ENCODE data around the gene COL15A1.

The COL15A1 gene

DNA sequence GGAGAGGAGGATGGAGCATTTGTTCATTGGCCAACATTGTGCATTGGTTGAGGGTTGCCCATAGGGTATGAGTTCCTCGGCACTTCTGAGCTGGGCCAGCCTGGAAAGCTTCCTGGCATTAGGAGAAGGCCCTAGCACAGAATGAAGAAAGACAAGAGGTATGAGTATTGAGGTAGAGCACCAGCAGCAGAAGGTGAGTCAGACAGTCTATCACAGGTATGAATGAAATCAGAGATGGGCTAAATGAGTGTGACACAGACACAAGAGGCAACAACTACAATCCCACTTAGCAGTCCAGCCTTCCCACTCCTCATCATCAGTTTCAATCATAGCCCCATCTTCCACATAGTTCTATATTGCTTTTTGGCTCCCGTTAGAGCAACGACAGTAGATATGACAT, 135.8 kb downstream of the COL15A1 start:
- no peak for DNase-seq (ENCODE audit: low read depth)
- H3K4me3 ChIP-seq (ENCODE audit: low read depth, low read length): no peak overlapping the region
- no peak for TF ChIP-seq CTCF (IDR thresholded peaks at IDR 0.05; ENCODE audit: low read depth, low read length, missing control alignments)
- in situ Hi-C loops (cut with HindIII; ENCODE audit: low sequenced_read_pairs): no loop called here

- DNase-seq (ENCODE audit: low read depth): no peak
- no peak for TF ChIP-seq CTCF (IDR thresholded peaks at IDR 0.05; ENCODE audit: low read depth, low read length, missing control alignments)
- in situ Hi-C loops (cut with HindIII; ENCODE audit: low sequenced_read_pairs): loop anchor here (5.0 kb wide), 1 partner anchor 46 kb away; no protein-coding TSS in a partner anchor
- H3K4me3 ChIP-seq (ENCODE audit: low read depth, low read length): no peak overlapping the region
Observed at GRCh38 chr9:99083051-99083450, 139.3 kb downstream of the COL15A1 start.

DNA sequence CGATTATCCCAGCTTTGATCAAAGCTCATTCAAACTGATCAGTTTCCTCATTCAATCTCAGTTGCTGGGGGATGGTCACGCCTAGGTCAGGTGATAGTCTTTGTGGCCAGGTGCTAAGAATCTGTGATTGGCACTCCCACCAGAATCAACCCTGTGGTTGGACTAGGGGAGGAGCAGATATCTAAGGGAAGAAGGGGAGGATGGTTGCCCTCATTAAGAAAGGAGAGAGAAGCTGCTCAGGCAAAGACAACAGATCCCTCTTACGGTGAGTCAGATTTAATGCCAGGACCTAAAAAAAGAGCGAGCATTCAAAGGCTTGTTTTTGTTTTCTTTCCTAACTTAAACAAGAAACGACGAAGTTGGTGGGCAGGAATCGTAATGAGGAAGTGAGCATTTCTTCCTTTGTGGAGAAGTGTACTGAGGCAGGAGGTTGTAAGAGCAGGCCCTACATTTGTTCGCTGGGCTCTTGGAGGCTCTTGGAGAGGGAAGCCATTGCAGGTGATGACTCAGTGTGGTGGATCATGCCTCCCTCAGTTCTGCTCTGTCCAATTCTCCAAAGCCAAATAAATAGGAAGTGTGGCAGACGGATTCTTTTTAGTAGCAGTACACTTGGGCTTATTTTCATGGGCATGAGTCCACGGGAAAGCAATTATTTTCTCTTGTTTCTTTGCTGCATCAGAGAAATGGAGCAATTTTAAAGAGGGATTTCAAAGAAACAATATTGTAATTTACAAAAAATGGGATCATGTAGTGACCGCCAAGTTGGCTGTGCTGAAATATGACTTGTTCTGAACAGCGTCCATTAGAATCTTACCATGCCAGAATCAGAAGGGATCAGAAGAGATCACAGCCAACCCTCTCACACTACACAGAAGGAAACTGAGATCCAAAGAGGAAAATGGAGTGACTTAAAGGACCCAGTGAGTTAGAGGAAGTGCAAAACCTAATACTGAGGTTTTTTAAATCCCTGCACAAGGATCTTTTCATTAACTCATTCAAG, 142.5 kb downstream of the COL15A1 start:
- DNase-seq (ENCODE audit: low read depth): peak; percentile 54
- in situ Hi-C loops (cut with HindIII; ENCODE audit: low sequenced_read_pairs): no loop called here
- no peak for TF ChIP-seq CTCF (IDR thresholded peaks at IDR 0.05; ENCODE audit: low read depth, low read length, missing control alignments)
- H3K4me3 ChIP-seq (ENCODE audit: low read depth, low read length): no peak overlapping the region

DNA sequence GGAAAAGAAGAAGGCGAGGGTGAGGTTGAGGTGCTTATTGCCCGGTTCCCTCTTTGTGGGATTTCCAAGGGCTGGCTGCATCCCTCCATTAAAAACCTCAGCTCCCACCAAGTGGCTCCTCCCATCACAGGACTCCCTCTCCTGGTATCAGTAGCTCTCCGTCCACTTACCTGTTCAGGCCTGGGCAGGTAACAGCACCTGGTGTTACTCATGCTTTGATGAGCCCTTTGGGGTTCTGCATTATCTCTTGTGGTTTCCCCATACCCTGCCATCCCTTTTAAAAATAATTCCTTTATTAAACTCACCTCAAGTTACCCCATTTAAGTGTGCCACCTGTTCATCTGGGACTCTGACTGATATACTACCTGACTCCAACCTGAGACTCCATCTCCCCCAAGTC, 143.8 kb downstream of the COL15A1 start:
- no peak overlapping the region for H3K4me3 ChIP-seq (ENCODE audit: low read depth, low read length)
- DNase-seq (ENCODE audit: low read depth): no peak
- in situ Hi-C loops (cut with HindIII; ENCODE audit: low sequenced_read_pairs): no loop called here
- no peak for TF ChIP-seq CTCF (IDR thresholded peaks at IDR 0.05; ENCODE audit: low read depth, low read length, missing control alignments)

- DNase-seq (ENCODE audit: low read depth): no peak
- no peak overlapping the region for H3K4me3 ChIP-seq (ENCODE audit: low read depth, low read length)
- TF ChIP-seq CTCF (IDR thresholded peaks at IDR 0.05; ENCODE audit: low read depth, low read length, missing control alignments): no peak
- in situ Hi-C loops (cut with HindIII; ENCODE audit: low sequenced_read_pairs): no loop called here
Observed at GRCh38 chr9:99090336-99091130, 146.8 kb downstream of the COL15A1 start.

DNA sequence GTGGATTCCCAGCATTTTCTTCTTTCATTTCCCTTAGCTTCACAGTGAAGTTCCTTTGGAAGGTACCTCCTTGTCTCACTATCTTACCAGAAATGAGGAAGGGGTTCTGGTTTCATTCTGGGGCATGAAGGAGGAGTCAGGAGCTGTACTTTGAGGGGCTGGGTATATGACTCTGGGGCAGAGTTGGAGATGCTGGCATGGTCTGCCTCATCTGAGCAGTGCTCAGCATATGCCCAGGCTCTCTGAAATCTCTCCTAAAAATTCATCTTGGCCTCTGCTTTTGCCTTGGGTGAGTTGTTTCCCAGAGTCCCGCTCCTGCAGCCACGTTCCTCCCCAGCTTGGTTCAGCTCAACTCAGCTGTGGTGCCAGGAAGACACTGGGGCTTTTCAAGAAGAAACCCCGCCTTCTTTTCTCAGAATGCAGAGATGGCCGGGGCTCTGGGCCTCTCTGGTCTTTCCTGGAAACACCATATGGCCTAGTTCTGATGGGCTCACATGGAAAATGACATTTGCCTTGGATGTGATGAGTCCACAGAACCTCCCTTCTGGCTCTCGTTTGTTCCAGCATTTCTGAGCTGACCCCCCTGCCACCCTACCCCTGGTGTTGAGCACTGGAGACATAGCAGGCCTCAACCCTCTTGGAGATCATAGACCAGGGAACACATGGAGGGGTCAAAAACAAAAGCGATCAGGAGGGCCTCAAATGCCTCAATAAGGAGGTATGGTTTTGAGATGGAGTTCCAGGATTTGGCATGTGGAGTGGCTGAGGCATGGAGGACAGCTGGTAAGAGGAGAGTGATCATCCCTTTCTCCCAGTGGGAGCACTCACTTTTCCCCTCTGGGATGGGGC, 149.2 kb downstream of the COL15A1 start:
- DNase-seq (ENCODE audit: low read depth): no peak
- in situ Hi-C loops (cut with HindIII; ENCODE audit: low sequenced_read_pairs): no loop called here
- H3K4me3 ChIP-seq (ENCODE audit: low read depth, low read length): no peak overlapping the region
- TF ChIP-seq CTCF (IDR thresholded peaks at IDR 0.05; ENCODE audit: low read depth, low read length, missing control alignments): no peak
